Hematopoietic multipotent progenitor cell (in vitro differentiated cells): ENCODE measurements around the gene CLCN6. TPM values are rescaled to one million over a fixed set of nuclear protein-coding genes. Genes with fewer than 3 reads are reported as not detected.

Experiments used
- DNase-seq, 3 donors: peaks; one replicate each; pipeline ENCODE4 v3.0.0-alpha.2; 2011 to 2015; ENCODE audit warnings: low read depth in 2 of 3, low spot score in 2 of 3
- total RNA-seq: library from RNA; depleted of rRNA; stranded (reverse); fragments of >200 nt; gene quantifications from one replicate; pipeline ENCODE4 v1.2.3, GENCODE V29; 2012

CLCN6 gene
- total RNA-seq, 1 donor, result 12.7 TPM

DNA sequence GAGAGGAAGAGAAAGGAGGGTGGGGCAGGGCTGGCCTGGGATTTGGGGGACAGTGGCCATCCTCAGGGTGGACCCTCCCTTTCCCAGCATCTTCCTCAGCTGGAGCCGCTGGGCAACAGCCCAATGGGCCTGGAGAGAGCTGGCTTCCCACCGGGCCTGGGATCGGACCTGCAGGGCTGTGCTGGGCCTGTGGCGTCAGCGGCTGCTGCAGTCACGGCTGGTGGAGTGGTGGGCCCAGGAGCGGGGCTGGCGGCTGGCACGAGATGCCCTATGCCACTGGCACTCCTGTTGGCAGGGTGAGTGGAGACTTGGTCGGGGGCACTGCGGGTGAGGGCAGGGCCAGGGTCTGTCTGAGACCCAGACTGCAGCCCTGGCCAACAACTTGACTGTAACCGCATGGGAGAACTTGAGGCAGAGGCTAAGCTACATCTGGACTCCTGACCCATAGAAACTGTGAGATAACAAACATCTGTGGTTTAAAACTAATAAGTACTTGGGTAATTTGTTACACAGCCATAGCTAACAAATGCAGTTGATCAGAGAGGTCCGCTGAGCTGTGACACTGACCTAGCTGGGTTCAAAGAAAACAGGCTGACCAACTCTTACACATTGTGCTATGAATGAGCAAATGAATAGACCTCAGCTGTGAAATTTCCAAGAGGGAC is 26.1 kb upstream of the CLCN6 start:
- DNase-seq, result no peak

DNA sequence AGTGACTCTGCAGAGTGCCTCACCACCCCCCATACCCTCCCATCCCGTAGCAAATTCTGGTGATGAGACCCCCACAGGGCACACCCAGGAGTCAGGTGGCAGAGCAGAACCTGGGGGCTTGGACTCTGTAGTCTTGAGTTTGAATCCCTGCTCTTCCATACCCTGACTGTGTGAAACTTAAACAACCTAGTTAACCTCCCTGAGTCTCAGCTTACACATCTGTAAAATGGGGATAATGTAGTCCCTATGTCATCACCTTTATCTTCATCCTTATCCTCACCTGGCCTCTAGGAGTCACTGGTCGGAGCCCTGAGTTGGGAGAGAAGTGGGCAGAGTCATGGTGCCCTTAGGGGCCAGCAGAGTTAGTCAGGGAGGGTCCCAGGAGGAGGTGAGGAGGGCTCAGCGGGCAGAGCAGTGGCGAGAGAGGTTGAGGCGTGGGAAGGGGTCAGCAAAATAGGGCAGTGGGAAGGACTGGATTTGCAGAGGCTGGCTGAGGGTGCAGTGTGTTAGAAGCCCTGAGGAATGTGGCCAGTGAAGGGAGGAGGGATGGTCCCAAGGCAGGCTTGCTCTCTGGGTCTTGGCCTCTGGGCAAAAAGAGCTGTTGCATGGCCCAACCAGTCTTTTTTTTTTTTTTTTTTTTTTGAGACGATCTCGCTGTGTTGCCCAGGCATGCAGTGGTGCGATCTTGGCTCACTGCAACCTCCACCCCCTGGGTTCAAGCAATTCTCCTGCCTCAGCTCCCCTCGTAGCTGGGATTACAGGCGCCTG is 25.4 kb upstream of the CLCN6 start:
- no peak for DNase-seq

DNA sequence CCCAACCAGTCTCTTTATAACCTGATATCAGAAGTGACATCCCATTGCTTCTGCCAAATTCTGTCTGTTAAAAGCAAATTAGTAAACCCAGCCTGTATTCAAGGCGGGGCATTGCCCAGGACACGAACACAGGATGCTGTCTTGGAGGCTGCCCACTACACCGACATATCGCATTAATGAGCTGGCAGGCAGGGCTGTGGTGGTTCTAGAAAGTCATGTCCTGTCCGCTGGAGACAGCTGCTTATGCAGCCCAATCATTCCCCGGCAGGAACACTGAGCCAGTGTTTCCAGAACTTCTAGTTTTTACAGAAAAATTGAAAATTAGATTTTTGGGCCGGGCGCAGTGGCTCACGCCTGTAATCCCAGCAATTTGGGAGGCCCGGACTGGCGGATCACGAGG is 24.7 kb upstream of the CLCN6 start:
- no peak for DNase-seq

DNA sequence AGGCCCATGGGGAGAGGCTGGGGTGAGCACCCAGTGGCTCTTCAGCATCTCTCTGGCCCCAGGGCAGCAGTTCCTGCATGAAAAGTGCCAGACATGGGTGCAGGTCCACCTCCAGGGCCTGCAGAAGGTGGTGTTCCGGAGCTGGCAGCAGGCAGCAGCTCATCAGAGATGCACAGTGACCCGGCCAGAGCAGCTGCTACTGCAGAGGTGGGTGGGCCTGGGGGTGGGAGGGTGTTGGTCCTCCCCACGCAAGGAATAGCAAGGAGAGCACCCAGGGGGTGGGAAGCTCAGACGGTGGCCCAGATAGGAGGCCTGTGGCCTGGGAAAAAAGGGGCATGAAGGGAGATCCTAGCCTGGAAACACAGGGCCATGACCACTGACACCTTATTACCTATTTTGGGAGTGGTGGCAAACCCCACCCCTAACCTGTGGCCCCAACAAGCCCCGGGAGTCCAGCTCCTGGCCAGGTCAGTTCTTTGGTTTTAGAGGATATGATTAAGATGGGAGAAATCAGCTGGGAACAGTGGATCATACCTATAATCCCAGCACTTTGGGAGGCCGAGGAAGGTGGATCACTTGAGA is 23.8 kb upstream of the CLCN6 start:
- no peak for DNase-seq

DNA sequence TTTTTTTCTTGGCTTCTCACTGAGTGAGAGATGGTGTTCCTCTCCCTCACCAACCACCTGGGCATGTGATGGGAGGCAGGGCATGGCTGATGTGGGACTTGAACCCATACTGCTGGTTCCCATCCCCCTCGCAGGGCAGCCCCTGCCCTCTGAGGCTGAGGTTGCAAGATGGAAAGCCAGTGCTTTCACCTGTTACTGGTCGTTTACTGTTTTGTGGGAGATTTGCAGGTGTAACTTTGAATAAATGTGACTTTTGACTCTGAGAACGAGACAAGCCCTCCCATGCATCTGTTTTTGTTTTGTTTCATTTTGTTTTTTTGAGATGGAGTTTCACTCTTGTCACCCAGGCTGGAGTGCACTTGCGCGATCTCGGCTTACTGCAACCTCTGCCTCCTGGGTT is 22.4 kb upstream of the CLCN6 start:
- no peak for DNase-seq

DNA sequence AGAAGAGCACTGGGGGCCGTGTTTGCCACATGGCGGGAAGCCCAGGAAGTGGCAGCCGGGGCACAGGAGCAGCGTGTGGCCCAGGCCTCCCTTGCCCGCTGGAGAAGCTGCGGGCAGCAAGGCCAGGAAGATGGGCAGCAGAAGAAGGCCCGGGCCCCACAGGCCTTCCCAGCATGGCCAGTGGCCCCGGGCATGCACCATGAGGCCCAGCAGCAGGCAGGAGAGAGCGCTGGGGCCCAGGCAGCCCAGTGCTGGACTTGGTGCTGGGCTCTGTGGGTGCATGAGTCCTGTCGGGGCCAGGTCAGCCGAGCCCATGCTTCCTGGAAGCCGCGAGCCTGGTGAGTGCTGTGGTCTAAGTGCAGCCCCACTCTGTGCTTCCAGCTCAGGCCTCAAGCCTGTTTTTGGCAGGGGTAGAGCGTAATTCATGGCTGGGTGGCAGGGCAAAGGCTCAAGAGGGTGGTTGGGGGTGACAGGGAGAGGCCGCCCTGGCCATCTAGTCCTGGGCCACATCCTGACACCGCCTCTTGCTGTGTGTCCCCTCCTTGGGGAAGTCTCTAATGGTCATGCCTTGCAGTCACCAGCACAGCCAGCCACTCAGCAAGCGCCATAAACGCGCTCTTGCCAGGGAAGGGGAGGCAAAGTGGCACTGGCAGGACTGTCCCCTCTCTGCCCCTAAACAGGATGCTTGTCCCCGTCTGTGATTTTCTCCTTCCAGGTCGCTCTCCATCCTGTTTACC is 21.6 kb upstream of the CLCN6 start:
- no peak for DNase-seq

DNA sequence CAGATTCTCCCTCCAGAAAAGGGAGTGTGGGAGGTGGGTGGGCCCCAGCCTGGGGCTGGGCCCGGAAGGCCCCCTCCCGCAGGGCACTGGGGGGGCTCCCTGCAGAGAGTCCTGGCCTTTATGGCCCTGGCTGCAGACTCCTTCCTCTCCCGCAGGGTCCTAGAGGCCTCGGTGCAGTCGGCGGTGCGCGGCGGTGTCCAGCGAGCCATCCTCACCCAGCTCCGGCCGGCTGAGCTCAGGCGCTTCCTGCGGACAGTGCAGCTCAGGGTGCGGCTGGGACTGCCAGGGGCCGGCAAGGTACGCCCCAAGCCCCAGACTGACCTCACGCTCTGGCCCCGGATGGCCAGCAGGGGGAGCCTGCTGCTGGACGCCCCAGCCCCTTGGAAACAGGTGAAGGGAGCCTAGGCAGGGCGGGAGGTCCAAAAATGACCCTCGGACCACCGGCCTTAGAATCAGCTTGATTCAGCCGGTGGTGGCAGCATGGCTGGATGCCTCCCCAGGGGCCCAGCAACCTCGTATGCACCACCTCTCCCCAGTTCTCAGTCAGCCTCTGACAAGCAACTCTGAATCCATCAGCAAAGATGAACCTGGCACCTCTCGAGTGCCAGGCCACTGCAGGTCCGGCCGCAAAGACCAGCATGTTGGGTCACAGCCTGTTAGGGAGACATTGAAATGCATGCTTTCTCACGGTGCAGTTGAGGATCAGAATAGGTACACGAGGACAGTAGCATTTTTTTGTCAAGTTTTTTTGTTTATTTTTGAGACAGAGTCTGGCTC is 20.8 kb upstream of the CLCN6 start:
- DNase-seq, result peak in 1 of 3 donors; percentile 33

DNA sequence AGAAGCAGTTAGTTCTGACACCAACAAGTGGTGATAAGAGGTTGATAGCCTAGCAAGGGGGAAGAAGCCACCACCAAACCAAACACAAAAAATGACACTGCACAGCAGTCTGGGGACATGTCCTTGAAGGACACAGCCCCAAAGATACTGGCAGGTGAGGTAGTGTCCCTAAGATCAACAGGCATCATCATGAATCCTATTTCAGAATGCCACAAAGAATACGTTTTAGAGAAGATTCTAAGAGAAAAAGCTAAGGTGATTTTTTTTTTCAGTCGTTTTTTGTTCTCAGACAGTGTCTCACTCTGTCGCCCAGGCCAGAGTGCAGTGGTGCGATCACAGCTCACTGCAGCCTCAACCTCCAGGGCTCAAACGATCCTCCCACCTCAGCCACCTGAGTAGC is 19.8 kb upstream of the CLCN6 start:
- DNase-seq, result no peak

DNA sequence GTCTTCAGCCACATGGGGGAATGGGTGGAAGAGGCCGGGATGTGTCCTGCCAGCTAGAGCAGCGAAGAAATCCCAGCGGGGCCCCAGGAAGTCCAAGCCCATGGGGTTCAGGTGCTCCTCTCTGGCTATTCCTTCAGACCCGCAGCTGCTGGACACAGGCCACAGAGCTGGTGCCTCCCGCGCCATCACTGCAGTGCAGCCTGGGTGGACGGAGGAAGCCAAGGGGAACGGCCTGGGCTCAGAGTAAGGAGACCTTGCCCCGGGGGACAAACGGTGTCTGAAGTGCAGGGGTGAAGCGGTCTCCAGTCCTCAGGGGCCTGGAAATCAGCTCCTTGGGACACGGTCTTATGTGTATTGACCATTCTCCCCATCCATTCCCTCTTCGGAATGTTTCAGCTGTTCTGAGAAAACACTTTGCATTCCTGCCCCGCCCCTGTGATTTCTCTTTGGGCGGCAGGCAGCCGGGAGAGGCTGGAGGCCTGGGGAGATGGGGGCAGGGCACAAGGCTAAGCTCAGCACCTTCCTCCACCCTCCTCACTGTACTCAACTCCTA is 18.7 kb upstream of the CLCN6 start:
- no peak for DNase-seq

DNA sequence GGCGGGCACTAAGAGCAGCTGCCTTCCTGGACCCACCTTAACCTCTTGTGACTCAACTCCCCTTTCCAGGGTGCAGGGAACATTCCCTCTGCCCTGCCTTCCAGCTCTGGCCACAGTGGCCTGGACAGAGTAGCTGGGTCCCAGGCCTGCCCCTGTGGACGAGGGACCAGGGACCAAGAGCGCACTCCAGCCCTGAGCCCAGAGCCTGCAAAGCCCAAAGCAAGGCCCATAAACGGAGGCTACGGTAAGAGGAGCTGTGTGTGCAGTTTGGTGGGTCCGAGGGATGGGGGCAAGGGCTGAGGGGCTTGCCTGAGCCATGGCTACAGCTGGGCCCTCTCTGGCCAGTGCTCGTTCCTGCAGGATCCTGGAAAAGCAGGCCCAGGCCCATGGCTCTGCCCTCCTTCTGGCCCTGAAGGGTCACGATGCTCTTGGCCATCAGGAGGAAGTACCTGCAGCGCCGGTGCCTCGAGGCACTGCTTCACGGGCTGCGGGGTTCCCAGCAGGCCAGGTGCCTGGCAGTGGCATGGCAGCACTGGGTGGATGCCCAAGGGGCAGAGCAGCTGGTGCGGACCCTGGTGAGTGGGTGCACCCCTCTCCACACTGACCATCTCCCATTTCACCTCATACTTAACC is 18.1 kb upstream of the CLCN6 start:
- no peak for DNase-seq

DNA sequence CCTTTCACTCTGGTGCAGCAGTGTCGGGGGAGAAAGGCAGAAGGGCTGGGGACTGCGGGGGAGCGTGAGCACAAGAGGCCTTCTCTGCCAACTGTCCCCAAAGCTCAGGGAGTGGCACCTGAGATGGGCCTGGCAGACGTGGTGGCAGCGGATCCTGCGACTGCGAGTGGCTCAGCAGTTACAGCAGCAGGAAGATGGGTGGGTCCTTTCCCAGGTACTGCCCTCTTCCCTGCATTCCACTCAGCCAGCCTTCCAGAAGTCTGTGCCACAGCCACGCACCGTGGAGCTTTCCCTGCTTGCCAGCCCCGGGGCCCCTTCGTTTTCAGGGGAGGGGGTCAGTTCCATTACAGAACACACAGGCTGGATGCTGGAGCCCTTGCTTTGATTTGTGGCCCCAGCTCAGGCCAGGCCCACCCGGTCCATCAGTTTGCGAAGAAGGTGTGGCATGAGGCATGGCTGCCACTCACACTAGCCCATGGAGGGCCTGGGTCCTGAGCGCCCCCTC is 17.4 kb upstream of the CLCN6 start:
- DNase-seq, result no peak

DNA sequence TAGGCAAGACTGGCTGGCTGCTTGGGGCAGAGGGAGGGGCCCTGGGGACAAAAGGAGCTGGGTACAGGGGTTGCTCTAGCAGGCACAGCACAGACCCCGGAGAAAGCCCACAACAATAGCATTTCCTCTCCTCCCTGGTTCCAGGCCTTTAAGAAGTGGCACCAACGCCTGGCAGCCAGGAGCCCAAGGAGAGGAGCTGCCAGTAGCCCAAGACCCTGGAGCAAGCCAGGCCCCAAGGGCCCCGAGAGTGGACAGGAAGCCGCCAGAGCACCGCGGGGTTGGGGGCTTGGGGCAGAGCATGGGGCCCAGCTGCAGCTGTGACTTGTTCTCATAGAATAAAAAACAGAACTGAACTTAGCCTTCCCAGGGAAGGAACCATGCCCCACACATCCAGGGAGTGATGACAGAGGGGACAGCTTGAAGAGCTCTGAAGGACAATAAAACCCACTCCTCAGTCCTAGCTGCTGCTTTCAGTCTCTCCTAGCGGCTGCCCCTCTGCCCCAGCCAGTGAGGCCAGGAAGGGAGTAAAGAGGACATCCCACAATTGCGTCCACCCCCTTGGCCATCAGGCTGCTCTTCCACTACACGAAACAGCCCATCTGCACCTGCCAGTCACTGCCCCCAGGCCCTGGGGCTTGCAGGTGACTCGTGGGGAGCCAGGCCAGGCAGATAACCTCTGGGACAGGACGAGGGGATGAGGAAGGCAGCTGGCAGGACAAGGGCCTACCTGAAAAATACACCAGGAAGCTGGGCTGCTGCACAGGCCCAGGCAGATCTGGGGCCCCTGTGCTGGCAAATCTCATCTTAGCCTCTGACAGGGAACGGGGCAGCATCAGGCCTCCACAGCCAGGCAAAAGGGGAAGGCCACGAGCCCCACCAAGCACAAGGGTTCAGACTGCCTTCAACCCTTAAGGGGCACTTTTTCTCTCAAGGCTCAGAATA is 16.6 kb upstream of the CLCN6 start:
- no peak for DNase-seq

DNA sequence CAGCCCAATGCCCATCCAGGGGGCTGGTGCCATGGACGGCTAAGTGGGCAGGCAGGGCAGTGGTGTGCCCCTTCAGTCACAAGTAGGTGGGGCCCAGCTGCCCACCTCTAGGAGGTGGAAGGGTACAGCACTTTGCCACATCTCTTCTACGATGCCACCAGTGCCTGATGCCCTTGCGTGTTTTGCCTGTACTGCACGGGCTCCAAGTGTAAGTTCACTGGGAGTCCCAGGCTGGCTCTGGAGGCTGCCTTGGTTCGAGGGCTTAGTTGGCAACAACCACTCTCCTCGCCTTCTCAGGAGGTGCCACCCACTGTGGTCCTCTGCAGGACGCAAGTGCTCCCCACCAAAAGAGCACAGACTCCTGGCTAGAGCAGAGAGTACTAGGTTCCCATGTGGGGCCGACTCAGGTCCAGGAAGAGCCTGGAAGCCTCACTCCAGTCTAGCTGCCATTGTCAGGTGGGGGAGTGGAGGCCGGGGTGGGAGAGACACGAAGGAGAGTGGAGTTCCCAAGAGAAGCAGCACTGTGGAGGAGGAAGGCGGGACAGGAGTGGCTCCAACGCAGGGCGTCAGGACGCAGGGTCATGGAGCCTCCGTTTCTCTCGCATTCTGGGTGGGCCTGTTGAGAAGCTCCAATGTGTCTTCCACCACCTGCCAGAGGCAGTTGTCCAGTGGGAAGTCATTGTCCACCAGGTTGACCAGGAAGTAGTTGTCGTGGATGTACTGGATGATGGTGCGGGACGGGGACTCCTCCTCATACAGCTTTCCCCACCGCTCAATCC is 15.7 kb upstream of the CLCN6 start:
- no peak for DNase-seq

DNA sequence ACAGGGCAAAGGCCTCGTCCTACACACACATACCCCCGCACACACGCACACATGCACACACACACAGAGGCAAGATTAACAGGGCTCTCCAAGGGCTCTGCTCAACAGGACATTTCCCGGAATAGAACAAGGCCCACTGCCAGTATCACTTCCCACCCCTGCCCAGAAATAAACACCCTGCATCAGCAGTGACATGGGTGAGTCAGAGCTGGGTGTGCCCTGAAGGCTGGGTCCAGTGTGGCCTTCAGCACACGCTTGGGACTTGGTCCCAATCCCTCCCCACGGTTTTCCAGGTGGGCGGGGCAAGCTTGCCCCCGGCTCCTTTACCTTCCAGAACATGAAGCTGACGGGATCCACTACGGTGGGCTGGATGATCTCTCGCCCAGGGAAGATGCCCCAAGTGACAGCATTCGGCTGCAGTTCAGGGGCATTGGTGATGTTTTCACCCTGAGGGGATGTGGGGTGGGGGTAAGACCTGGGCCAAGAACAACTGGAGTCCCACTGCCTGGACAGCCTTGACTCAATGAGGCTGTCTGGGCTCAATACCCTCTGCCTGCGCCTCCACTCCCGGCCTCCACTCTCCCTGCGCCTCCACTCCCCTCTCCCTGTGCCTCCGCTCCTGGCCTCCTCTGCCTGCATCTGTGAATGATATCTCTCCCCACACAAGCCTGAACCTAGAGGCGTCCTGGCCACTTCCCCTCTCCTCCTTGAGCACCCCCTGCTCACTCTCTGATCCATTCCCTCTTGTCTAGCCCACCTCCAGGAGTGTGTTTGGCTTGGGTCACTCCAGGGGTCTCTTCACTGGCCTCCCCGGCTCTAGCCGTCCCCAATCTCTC is 14.9 kb upstream of the CLCN6 start:
- no peak for DNase-seq

DNA sequence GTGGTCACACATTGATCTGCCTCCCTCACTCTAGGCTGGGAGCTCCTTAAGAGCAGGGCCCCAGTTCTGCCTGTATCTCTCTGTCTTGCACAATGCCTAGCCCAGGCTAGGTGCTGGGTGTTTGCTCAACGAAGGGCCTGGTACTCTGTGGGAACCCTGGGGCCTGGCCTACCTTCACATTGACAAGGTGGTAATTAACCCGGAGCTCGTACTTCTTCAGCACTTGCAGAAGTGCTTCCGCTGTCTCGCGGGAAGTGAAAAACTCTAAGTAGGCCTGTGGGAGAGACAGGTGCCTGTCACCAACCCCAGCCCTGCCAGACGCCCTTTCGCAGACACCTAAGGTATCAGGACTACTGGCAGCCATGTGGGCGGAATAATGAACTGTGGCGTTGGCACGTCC is 13.9 kb upstream of the CLCN6 start:
- no peak for DNase-seq

DNA sequence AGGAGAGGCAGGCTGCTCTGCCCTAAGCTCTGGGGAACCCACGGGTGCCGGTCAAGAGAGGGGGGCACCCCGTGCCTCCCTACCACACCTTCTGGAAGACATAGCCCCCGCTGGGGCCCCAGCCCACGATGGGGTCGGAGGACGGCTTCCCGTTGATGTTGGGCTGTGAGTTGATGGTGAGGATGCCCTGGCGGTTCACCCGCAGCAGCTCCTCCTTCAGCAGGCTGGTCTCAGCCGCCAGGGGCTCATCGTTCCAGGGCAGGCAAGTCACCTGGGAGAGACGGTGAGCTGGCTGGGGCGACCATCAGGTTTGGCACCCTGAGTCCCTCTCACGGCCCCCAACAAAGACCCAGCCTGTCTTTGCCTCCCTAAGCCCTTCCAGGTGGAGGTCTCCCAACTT is 12.2 kb upstream of the CLCN6 start:
- no peak for DNase-seq
